Testis (tissue), 3 donors: ENCODE measurements around the gene VAMP3. TPM values are rescaled to one million over a fixed set of nuclear protein-coding genes. Genes with fewer than 3 reads are reported as not detected.

ENCODE experiments used
- DNase-seq: peaks from one replicate; pipeline ENCODE4 v3.0.0-alpha.2; 2019
- H3K27ac ChIP-seq, 2 donors: fragments of 200-600 bp; sonication (generic); one replicate each; pipeline ENCODE4 v1.5.1; 2019
- H3K27me3 ChIP-seq: fragments of 200-600 bp; sonication (generic); one replicate; pipeline ENCODE4 v1.5.1; 2019
- H3K36me3 ChIP-seq: fragments of 200-600 bp; sonication (generic); one replicate; pipeline ENCODE4 v1.5.1; 2017; ENCODE audit warnings: low read depth; ENCODE audit errors: missing control alignments
- H3K4me1 ChIP-seq: fragments of 200-600 bp; sonication (generic); one replicate; pipeline ENCODE4 v1.5.1; 2019
- H3K4me3 ChIP-seq, 2 donors: fragments of 200-600 bp; sonication (generic); one replicate each; pipeline ENCODE4 v1.5.1; 2017 to 2019
- H3K9me3 ChIP-seq: fragments of 200-600 bp; sonication (generic); one replicate; pipeline ENCODE4 v1.5.1; 2017
- POLR2A ChIP-seq: fragments of 450-650 bp; IDR thresholded peaks from one replicate; pipeline ENCODE4 v1.6.1; 2017; ENCODE audit warnings: antibody characterized with exemption, mild to moderate bottlenecking, moderate library complexity
- WGBS, 2 donors: methylation state at CpG; one replicate each; pipeline ENCODE4 v1.1.5; 2018; 5-methylcytosine and 5-hydroxymethylcytosine counted together
- intact Hi-C: fragments of 100-400 bp; cut with DNase I; formaldehyde crosslinking; loops from one replicate; pipeline ENCODE4 v1.15.1; 2023; ENCODE audit warnings: low total_unique reads
- polyA plus RNA-seq: library from polyadenylated mRNA; stranded (reverse); fragments of 350-450 nt; fragmentation: Illumina TruSeq; extraction: RNeasy Lipid Tissue Mini Kit (QIAGEN cat#74804); gene quantifications from one replicate; pipeline ENCODE4 v1.2.3, GENCODE V29; 2014; ENCODE audit warnings: low read depth, low replicate concordance; ENCODE audit not compliant: insufficient read depth
- total RNA-seq, 2 donors: library from RNA; depleted of rRNA; stranded (reverse); fragments of >200 nt; gene quantifications; one replicate each; pipeline ENCODE4 v1.2.3, GENCODE V29; 2016
- TF ChIP-seq, protein P1 (sequence below), 3 experiments: fragments of 450-650 bp in 2 of 3; fragments of 200-600 bp in 1 of 3; sonication (generic) in 1 of 3; IDR thresholded peaks; one replicate each; pipeline ENCODE4 v1.5.1; 2016 to 2019; ENCODE audit warnings: antibody characterized with exemption in 3 of 3, mild to moderate bottlenecking in 2 of 3, moderate library complexity in 1 of 3

The VAMP3 gene
- total and polyA plus RNA-seq, 3 donors from 2014 or later: 77.3 to 99.5 (median 95.5) TPM

DNA sequence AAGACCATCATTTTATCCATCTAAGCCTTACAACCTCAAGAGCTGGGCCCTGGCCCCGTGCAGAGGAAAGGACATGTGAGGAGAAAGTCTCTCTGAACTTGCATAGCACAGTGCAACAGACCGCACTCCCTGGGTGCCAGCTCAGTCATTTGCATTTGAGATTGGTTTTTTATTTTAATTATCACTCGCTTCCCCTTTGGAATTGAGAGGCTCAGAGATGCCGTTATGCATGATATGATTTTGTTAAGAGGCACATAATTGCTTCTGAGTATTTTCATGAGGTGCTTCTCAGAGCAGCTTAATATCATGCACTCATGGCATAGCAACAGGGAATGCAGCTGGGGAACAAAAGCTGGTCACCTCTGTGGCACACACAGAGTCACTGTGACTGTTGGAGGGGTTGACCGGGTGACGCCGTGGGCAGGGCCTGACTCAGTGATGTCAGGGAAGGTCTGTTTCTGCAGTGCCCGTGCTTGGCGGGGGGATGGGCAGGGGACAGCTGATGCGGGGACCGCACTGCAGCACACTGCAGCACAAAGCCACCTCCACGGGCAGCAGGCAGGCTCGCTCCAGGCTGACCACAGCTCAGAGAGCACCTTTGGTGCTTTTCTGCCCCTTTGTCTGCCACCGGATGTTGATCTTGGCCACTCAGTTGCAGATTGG lies 43.2 kb upstream of the VAMP3 start:
- Histone ChIP-seq H3K27ac (no peak overlapping the region), H3K4me1 (no peaks in the 10 kb centered on the region), H3K36me3 (no peaks in the 10 kb centered on the region), H3K27me3 (no peaks in the 10 kb centered on the region), H3K4me3 (no peak overlapping the region), H3K9me3 (no peaks in the 10 kb centered on the region)
- DNase-seq: no peak
- intact Hi-C loops: no loop called here
- 86 to 91% methylated on average over 7 to 14 of the region's 14 CpGs for WGBS, 2 donors
- TF ChIP-seq, protein P1, sequence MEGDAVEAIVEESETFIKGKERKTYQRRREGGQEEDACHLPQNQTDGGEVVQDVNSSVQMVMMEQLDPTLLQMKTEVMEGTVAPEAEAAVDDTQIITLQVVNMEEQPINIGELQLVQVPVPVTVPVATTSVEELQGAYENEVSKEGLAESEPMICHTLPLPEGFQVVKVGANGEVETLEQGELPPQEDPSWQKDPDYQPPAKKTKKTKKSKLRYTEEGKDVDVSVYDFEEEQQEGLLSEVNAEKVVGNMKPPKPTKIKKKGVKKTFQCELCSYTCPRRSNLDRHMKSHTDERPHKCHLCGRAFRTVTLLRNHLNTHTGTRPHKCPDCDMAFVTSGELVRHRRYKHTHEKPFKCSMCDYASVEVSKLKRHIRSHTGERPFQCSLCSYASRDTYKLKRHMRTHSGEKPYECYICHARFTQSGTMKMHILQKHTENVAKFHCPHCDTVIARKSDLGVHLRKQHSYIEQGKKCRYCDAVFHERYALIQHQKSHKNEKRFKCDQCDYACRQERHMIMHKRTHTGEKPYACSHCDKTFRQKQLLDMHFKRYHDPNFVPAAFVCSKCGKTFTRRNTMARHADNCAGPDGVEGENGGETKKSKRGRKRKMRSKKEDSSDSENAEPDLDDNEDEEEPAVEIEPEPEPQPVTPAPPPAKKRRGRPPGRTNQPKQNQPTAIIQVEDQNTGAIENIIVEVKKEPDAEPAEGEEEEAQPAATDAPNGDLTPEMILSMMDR (IDR thresholded peaks at IDR 0.05): no peak
- TF ChIP-seq POLR2A: no peak

DNA sequence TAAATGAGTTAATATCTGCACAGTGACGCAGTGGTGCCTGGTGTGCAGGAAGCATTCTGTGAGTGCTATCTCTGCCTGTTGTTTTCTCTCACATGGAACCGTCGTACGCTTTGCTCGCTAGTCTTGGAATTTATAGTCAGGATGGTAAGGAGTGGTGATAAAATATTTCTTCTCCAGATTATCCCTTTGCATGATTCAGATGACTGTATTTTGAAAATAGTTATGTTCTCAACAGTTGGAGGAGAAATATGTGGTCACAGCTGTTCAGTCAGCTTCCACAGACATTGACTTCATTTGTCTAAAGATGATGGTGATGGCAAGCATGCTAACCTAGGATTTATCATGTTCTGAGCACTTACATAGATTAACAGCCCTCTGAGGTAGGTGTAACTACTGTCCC lies 41.3 kb upstream of the VAMP3 start:
- WGBS, 2 donors: 93 to 95% methylated on average over 5 of the region's 5 CpGs
- intact Hi-C loops: no loop called here
- H3K4me1 ChIP-seq: no peaks in the 10 kb centered on the region
- no peaks in the 10 kb centered on the region for H3K27me3 ChIP-seq
- TF ChIP-seq POLR2A: no peak
- TF ChIP-seq, protein P1 (IDR thresholded peaks at IDR 0.05): no peak
- H3K4me3 ChIP-seq: no peak overlapping the region
- H3K36me3 ChIP-seq: no peaks in the 10 kb centered on the region
- no peak overlapping the region for H3K27ac ChIP-seq
- no peaks in the 10 kb centered on the region for H3K9me3 ChIP-seq
- no peak for DNase-seq

DNA sequence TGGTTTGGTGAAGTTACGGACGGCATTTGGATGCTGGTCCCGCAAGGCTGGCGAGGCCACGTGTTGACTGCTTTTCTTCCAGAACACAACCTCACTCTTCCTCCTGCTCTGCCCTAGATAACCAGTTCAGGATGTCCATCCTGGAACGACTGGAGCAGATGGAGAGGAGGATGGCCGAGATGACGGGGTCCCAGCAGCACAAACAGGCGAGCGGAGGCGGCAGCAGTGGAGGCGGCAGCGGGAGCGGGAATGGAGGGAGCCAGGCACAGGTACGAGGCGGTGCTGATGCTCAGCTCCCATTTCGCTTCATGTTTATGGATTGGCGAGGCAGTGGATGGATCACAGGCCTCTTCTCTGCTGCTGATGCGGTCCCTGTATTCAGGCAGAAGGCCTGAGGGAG lies 38.8 kb upstream of the VAMP3 start:
- no peaks in the 10 kb centered on the region for H3K27me3 ChIP-seq
- WGBS, 2 donors: 85 to 89% methylated on average over 19 of the region's 19 CpGs
- intact Hi-C loops: no loop called here
- H3K9me3 ChIP-seq: no peaks in the 10 kb centered on the region
- no peak overlapping the region for H3K27ac ChIP-seq
- H3K4me1 ChIP-seq: no peaks in the 10 kb centered on the region
- TF ChIP-seq, protein P1 (IDR thresholded peaks at IDR 0.05): no peak
- no peak for TF ChIP-seq POLR2A
- DNase-seq: no peak
- no peaks in the 10 kb centered on the region for H3K36me3 ChIP-seq
- no peak overlapping the region for H3K4me3 ChIP-seq

DNA sequence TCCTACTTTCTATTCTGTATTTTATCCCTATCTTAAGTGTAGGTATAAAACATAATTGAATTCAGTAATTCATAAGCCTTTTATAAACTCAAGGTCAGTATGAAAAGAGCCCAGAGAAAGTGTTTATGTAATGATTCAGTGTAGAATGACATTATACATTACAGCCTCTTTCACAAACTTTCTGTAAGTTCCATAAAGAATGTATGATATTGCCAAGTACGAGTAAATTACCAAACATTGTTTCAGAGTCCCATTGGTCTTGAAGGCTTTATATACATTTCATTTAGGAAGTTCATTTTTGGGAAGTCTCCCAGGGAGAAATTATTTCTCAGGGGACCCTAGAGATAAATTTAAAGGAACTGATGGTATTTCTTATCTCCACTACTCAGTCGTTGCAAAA lies 37.8 kb upstream of the VAMP3 start:
- WGBS, 2 donors: 73 to 76% methylated on average over 2 of the region's 2 CpGs
- DNase-seq: no peak
- TF ChIP-seq POLR2A: no peak
- TF ChIP-seq, protein P1 (IDR thresholded peaks at IDR 0.05): no peak
- no peaks in the 10 kb centered on the region for H3K4me1 ChIP-seq
- H3K4me3 ChIP-seq: no peak overlapping the region
- H3K36me3 ChIP-seq: no peaks in the 10 kb centered on the region
- H3K27me3 ChIP-seq: no peaks in the 10 kb centered on the region
- no peaks in the 10 kb centered on the region for H3K9me3 ChIP-seq
- intact Hi-C loops: no loop called here
- H3K27ac ChIP-seq: no peak overlapping the region

DNA sequence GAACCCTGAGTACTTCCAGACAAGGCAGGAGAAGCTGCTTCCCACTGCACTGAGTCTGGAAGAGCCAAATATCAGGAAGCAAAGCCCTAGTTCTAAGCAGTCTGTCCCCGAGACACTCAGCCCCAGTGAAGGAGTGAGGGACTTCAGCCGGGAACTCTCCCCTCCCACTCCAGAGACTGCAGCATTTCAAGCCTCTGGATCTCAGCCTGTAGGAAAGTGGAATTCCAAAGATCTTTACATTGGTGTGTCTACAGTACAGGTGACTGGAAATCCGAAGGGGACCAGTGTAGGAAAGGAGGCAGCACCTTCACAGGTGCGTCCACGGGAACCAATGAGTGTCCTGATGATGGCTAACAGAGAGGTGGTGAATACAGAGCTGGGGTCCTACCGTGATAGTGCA lies 33.1 kb upstream of the VAMP3 start:
- Histone ChIP-seq H3K27me3 (no peaks in the 10 kb centered on the region), H3K27ac (no peak overlapping the region), H3K36me3 (no peaks in the 10 kb centered on the region), H3K4me1 (no peaks in the 10 kb centered on the region), H3K4me3 (no peak overlapping the region), H3K9me3 (no peaks in the 10 kb centered on the region)
- no peak for DNase-seq
- 95 to 100% methylated on average over 6 of the region's 6 CpGs for WGBS, 2 donors
- intact Hi-C loops: no loop called here
- TF ChIP-seq, protein P1 (IDR thresholded peaks at IDR 0.05): no peak
- TF ChIP-seq POLR2A: no peak
